GM21360 (cell line): Measurements from ENCODE around the gene ACAA2.

ENCODE experiments used
- ATAC-seq: cut with Tn5 transposase; IDR thresholded peaks from one replicate; pipeline ENCODE4 v1.9.1; 2021; ENCODE audit warnings: mild to moderate bottlenecking, moderate library complexity; ENCODE audit not compliant: unreplicated experiment

The ACAA2 gene, protein sequence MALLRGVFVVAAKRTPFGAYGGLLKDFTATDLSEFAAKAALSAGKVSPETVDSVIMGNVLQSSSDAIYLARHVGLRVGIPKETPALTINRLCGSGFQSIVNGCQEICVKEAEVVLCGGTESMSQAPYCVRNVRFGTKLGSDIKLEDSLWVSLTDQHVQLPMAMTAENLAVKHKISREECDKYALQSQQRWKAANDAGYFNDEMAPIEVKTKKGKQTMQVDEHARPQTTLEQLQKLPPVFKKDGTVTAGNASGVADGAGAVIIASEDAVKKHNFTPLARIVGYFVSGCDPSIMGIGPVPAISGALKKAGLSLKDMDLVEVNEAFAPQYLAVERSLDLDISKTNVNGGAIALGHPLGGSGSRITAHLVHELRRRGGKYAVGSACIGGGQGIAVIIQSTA

DNA sequence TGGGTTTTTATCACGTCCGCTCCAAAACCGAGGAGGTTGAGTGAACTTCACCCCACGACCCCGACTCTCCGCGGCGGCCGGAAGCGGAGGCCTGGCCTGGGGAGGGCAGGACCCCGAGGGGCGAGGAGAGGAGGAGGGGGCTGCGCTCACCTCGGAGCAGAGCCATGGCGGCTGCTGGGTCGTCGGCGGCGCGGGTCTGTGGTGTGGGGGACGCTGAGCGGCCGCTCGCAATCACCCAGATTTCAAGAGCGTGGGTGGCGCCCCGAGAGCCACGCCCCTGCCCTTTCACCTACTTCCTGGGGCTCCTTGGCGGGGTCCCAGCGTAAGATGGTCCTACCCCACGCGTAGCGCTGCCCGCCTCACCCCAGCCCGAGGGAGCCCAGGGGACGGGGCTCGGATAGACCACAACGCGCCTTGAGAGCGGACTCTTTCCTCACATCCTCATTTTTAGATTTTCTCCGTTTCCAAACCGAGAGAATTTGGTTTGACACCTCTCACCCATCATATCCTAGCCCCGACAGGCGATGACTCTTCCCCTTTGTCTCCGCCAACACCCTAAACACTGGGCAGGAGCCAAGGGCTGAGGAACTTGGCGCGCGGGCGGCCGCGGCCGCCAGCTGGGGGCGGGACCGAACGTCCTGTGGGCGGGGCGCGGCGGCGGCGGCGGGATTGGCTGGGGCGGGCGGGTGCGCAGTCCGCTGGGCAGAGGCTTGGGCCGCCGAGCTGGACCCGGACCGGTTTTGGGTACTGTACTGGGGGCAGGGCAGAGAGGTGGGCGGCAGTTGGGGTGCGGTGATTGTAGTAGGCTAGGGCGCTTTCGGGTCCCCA, at the start of gene ACAA2:
ACAA2 (minus strand) TSS at position 215 of the 828 bp plus-strand sequence; CDS start at position 166, 49 bp downstream.
- ATAC-seq = peak; percentile 80

DNA sequence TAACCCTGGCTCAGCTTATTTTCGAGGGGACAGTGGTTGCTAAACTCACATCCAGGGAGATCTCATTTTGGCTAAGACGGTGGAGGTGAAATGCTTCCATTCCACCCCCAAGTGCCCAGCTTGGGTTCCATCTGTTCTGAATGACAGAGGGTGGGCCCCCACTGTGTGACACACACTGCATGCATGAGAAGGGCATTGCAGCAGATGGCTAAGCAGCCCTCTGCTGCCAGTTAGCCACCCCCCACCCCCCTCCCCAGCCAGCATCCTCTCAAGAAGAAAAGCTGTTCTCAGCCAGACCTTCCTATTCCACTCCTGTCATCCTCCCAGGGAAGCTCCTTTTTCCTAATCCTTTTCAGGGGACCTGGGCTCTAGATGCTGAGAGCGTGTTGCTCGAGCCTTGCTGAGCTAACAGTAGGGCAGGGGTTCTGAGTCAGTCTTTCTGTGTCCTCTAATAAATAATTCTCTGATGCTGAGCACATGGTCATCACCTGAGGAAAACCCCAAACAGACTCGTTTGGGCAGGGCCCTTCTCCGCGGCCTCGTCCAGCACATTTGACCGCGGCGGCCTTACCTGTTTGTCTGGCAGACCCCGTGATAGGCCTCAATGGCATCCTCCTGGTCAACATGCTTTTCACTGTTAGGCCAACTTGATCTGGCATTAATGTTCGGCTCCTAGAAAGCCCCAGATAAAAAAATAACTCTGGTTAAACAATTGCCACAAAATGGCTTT, 49.5 kb upstream of the ACAA2 start:
- ATAC-seq = no peak

DNA sequence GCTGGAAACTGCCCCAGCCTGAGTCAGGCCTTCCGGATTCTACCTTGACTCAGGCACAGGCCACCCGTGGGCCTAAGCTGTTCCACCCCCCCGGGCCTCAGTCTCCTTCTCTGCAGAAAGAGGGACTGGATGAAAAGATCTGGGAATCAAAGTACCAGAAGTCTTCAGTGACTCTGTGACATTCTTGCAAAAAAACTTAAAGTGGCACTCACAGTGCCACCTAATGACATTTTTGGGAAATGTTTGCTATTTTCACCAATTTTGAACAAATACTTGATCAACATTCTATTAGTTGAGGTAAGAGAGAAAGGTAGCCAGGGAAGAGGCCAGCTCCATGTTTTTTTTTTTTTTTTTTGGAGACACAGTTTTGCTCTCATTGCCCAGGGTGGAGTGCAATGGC, 48.3 kb upstream of the ACAA2 start:
- ATAC-seq = no peak

DNA sequence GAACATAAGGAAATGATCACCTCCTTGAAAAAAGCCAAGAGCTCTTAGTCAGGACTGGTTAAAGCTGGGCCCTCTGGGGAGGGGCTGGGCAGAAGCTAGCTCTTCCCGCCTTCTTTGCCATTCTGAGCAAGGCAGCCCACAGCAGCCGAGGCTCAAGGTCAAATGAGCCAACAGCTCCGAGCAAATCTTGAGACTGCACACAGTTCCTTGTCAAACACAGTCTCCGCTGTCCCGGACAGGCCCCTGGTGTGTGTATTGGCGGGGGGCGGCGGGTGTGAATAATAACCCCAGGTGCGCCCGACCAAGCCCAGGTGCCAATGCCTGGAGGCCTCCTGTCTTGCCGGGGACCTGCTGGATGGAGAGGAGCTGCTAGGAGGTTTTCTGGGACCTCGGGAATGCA, 46.4 kb upstream of the ACAA2 start:
- no peak for ATAC-seq

DNA sequence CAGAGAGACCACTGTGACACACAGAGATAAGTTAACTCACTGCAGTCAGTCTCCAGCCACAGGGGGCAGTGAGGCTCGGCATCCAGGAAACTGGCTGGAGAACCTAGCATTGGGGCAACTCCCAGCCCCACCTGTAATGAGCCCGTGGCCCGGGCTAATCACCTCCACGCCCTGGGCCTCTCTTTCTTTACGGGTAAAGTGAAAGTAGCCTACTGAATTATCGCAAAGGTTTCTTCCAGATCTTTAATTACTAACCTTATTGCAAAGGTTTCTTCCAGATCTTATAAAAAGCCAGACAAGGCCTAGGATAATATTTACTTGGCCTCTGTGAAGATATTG, 45.7 kb upstream of the ACAA2 start:
- ATAC-seq = no peak

GRCh38 chr18:49858309-49859020, 45.1 kb upstream of the ACAA2 start:
- ATAC-seq = no peak

GRCh38 chr18:49857708-49858107, 44.4 kb upstream of the ACAA2 start:
- no peak for ATAC-seq

DNA sequence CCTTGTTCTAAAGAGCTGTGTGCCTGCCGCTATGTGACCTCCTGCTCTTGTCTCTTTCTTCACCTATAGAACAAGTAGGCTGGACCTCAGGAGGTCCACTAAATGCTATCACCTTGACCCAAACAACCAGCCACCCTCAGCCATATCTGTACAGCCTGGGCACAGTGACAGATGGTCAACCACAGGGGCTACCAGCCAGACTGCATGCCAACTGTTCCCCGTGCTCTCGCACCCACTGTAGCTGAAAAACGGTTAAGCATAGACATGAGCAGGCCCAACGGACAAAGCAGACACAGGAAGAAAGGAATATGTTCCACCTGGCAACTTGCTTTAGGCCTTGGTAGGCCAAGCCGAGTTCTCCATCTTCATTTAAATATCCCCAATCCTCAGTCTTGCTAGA, 43.2 kb upstream of the ACAA2 start:
- no peak for ATAC-seq

GRCh38 chr18:49855711-49856415, 42.5 kb upstream of the ACAA2 start:
- ATAC-seq = no peak

DNA sequence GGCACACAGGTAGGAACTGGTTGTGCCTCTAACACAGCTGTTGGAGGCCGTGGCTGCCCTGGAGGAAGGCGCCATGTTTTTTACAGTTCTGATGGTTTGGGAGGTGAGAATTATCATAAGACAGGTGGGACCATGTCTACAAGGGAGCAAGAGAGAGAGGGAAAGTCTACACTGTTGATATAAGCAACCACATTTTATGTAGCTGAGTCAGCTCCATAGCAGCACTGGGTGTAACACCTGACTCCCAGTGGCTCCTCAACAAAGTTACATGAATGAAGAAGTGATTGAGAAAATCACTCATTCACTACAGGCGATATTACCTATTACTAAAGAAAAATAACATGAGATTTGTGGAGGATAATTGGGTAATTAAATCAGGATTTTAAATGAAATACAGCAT, 41.3 kb upstream of the ACAA2 start:
- no peak for ATAC-seq

DNA sequence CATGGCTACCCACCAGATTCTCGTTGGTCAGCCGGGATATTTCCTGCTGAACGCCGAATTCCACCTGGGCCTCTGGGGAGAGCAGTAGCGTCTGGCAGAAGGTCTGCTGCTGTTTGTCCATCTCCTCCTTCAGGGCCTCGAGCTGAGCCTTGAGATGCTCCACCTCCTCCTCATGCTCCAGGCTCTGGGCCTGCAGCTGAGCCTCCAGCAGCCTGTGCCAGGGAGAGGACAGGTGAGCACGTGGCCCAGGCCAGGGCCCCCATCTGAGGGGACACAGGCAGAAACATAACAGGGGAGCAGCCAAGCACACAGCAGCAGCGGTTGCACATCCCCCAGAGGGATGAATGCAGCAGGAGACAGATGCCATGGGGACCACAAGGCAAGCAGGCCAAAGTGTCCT, 40.1 kb upstream of the ACAA2 start:
- no peak for ATAC-seq

DNA sequence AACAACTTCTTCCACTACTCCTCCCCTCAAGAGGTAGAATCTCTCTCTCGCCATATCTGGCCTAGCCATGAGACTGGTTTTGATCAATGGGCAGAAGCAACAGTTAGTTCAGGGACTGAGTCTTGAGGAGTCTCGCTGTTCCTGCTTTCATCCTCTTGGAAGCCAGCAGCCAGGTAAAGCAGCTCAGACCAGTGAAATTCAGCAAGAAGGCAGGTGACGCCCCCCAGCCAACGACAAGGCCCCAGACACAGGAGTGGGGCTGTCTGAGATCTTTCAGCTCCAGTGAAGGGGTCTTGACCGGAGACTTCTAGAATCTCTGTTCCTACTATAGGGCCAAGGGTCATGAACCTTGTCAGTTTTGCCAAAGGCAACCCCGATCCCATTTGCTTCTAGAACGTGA, 39.7 kb upstream of the ACAA2 start:
- ATAC-seq = no peak

GRCh38 chr18:49851624-49852023, 38.3 kb upstream of the ACAA2 start:
- no peak for ATAC-seq

DNA sequence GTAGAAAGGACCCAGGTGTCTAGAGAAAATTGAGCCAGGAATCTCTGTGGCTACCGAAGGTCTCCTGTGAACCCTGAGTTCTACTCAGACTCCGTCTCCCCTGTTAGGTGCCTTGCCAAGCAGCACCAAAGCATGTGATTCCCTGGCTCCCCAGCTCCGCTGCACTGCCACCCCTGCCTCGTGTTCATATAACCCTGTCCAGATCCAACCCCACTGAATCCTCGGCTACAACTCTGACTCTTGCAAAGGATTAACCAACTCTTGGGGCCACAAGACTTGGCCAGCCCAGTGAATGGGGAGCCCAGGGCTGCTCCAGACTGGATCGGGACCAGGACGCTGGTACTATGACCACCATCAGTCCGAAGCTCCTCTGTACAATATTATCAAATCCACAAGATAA, 37.3 kb upstream of the ACAA2 start:
- no peak for ATAC-seq

- no peak for ATAC-seq
Observed at GRCh38 chr18:49849331-49850217, 36.2 kb upstream of the ACAA2 start.

GRCh38 chr18:49848115-49848514, 34.8 kb upstream of the ACAA2 start:
- no peak for ATAC-seq

DNA sequence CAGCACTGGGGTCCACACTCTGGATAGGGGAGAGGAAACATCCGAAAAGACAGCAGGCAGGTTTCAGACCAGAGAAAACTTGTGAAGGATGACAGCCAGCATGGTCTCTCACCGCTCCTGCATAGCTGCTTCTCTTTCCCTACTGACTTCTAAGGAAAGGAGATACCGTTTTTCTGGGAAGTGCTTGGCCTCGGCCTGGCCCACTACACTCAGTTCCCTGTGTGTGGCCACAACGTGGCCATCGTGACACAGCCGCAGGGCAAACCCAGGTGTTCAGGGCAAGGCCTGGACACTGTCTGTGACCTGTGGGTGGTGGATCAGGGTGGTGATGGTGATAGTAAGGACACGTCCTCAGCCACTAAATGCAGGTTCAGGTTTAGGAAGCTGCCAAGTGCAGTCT, 34.2 kb upstream of the ACAA2 start:
- ATAC-seq = no peak

DNA sequence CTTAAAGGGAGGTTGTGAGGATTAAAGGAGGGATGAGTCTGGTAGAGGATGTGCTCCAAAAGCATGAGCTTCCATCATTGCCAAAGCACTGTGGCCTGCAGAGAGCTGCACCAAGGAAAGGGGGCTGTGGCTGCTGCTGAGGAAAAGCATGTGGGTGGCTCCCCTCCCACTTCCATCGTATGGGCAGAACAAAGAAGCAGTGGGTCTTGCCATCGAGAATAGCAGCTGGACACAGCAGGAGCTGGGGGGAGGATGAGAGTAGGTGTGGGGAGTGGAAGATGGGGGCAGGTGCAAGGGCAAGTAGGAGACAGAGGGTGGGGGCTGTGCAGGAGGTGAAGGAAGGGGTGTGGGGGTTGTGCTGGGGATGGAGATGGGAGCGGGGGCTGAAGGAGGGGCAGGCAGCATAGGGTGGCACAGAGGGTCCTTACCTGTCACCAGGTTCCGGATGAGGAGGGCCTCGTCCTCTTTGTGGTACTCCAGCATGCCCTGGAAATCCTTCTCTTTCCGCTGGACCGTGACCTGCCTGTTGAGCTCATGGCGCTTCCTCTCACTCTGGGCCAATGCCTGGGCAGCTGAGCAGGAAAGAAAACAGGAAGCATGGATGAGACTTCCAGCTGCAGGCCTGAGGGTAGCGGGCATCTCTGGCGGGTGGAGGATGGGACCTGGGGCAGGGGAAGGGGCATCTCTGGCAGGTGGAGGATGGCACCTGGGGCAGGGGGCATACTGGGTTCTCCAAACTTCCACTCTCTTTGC, 33.6 kb upstream of the ACAA2 start:
- ATAC-seq = no peak

GRCh38 chr18:49846361-49846662, 33.0 kb upstream of the ACAA2 start:
- ATAC-seq = no peak
